HG03045 (cell line): ENCODE results near the gene PDE4B.
A peak's percentile ranks its signal among the peaks of the same experiment; 100 is the strongest.

Source experiments
- ATAC-seq: cut with Tn5 transposase; IDR thresholded peaks from one replicate; pipeline ENCODE4 v1.9.1; 2021; ENCODE audit warnings: mild to moderate bottlenecking, moderate library complexity; ENCODE audit not compliant: unreplicated experiment

The PDE4B gene

GRCh38 chr1:66325594-66326380 is 533.1 kb downstream of the PDE4B start:
- ATAC-seq, result no peak

GRCh38 chr1:66326867-66327266 is 534.2 kb downstream of the PDE4B start:
- no peak for ATAC-seq

GRCh38 chr1:66327588-66327987 is 534.9 kb downstream of the PDE4B start:
- ATAC-seq, result no peak

- ATAC-seq, result no peak
These were observed 536.2 kb downstream of the PDE4B start for GRCh38 chr1:66328896-66329295.

GRCh38 chr1:66330722-66331141 is 538.0 kb downstream of the PDE4B start:
- no peak for ATAC-seq

- no peak for ATAC-seq
These were observed 539.2 kb downstream of the PDE4B start for GRCh38 chr1:66331658-66332547.

GRCh38 chr1:66332548-66332901 is 539.8 kb downstream of the PDE4B start:
- ATAC-seq, result no peak

GRCh38 chr1:66333466-66334199 is 540.9 kb downstream of the PDE4B start:
- no peak for ATAC-seq

GRCh38 chr1:66334318-66334717 is 541.6 kb downstream of the PDE4B start:
- ATAC-seq, result no peak

GRCh38 chr1:66335125-66335524 is 542.4 kb downstream of the PDE4B start:
- ATAC-seq, result no peak

GRCh38 chr1:66335859-66336640 is 543.4 kb downstream of the PDE4B start:
- peak; percentile 78 for ATAC-seq

- no peak for ATAC-seq
These were observed 543.9 kb downstream of the PDE4B start for GRCh38 chr1:66336641-66336990.

- no peak for ATAC-seq
These were observed 544.6 kb downstream of the PDE4B start for GRCh38 chr1:66337249-66337648.

- ATAC-seq, result no peak
These were observed 547.2 kb downstream of the PDE4B start for GRCh38 chr1:66339944-66340343.

- no peak for ATAC-seq
These were observed 548.9 kb downstream of the PDE4B start for GRCh38 chr1:66341446-66342089.

GRCh38 chr1:66342707-66343106 is 550.0 kb downstream of the PDE4B start:
- ATAC-seq, result no peak

GRCh38 chr1:66343569-66344325 is 551.1 kb downstream of the PDE4B start:
- ATAC-seq, result no peak

- ATAC-seq, result no peak
These were observed 553.5 kb downstream of the PDE4B start for GRCh38 chr1:66346057-66346795.

GRCh38 chr1:66346873-66347272 is 554.2 kb downstream of the PDE4B start:
- ATAC-seq, result no peak
